Measurements from ENCODE around the gene ALDH1L2. TPM values are rescaled to one million over a fixed set of nuclear protein-coding genes. Genes with fewer than 3 reads are reported as not detected.

The ALDH1L2 gene
- total RNA-seq, result 10 to 100 TPM in 7 of 8 experiments, 1 to 10 TPM in 1; 5.0 to 28.7 (median 16.6) TPM

GRCh38 chr12:105084251-105085250, at the start of gene ALDH1L2:
Gene ALDH1L2, minus strand, starts transcription at chr12:105084458. Its CDS starts 22 bp downstream, at chr12:105084436.
- ATAC-seq (replicated peaks in 6 of 8), result peak; percentile 87 to 96 (median 92)
- H3K4me3 ChIP-seq, result peak within 1 kb of the TSS; percentile 50 to 78 (median 54)
- peak within 1 kb of the TSS; percentile 87 to 90 for H3K27ac ChIP-seq
- WGBS, 10 experiments, result 52 to 100% (median 95%) methylated on average over 1 to 9 of the region's 75 CpGs; no CpG with 5 or more reads in 3 of the 10 experiments
- peaks cover 6 to 16% of the 10 kb centered on the region in 2 donors for H3K4me1 ChIP-seq (replicated peaks in 1 of 2)
- in situ Hi-C loops (cut with MboI; ENCODE audit: low pct_unique_long_range_greater_than_20kb in 2 of 9, low sequenced_read_pairs in 9 of 9, unreplicated experiment in 9 of 9), result no loop called here

- H3K27ac ChIP-seq, result no peak overlapping the region
- no peak overlapping the region for H3K4me3 ChIP-seq
- in situ Hi-C loops (cut with MboI; ENCODE audit: low pct_unique_long_range_greater_than_20kb in 2 of 9, low sequenced_read_pairs in 9 of 9, unreplicated experiment in 9 of 9), result no loop called here
- ATAC-seq (replicated peaks in 6 of 8), result peak in 3 of 8 experiments; percentile 26 to 58 (median 34)
- WGBS, 10 experiments, result 80 to 100% (median 96%) methylated on average over 1 to 2 of the region's 2 CpGs; no CpG with 5 or more reads in 2 of the 10 experiments
- no peaks in the 10 kb centered on the region for H3K4me1 ChIP-seq (replicated peaks in 1 of 2)
These were observed 36.3 kb upstream of the ALDH1L2 start for GRCh38 chr12:105120551-105120950.

- in situ Hi-C loops (cut with MboI; ENCODE audit: low pct_unique_long_range_greater_than_20kb in 2 of 9, low sequenced_read_pairs in 9 of 9, unreplicated experiment in 9 of 9), result no loop called here
- peak in 1 of 8 experiments; percentile 95 for ATAC-seq (replicated peaks in 6 of 8)
- 8 to 100% (median 71%) methylated on average over 1 of the region's 1 CpG; no CpG with 5 or more reads in 1 of the 10 experiments for WGBS, 10 experiments
- H3K4me3 ChIP-seq, result no peak overlapping the region
- no peaks in the 10 kb centered on the region for H3K4me1 ChIP-seq (replicated peaks in 1 of 2)
- H3K27ac ChIP-seq, result no peak overlapping the region
These were observed 32.7 kb upstream of the ALDH1L2 start for GRCh38 chr12:105116969-105117368.

GRCh38 chr12:105113094-105113493, 28.8 kb upstream of the ALDH1L2 start:
- Histone ChIP-seq H3K27ac (no peak overlapping the region), H3K4me3 (no peak overlapping the region), H3K4me1 (replicated peaks in 1 of 2) (peaks cover 5 to 19% of the 10 kb centered on the region in 2 donors)
- ATAC-seq (replicated peaks in 6 of 8), result no peak
- in situ Hi-C loops (cut with MboI; ENCODE audit: low pct_unique_long_range_greater_than_20kb in 2 of 9, low sequenced_read_pairs in 9 of 9, unreplicated experiment in 9 of 9), result no loop called here
- 83 to 100% (median 99%) methylated on average over 2 to 3 of the region's 3 CpGs for WGBS, 10 experiments

GRCh38 chr12:105110851-105111250, 26.6 kb upstream of the ALDH1L2 start:
- in situ Hi-C loops (cut with MboI; ENCODE audit: low pct_unique_long_range_greater_than_20kb in 2 of 9, low sequenced_read_pairs in 9 of 9, unreplicated experiment in 9 of 9), result no loop called here
- H3K27ac ChIP-seq, result no peak overlapping the region
- ATAC-seq (replicated peaks in 6 of 8), result no peak
- H3K4me3 ChIP-seq, result no peak overlapping the region
- WGBS, 10 experiments, result 28 to 98% (median 93%) methylated on average over 2 to 4 of the region's 4 CpGs; no CpG with 5 or more reads in 1 of the 10 experiments
- peaks cover 10 to 19% of the 10 kb centered on the region in 2 donors for H3K4me1 ChIP-seq (replicated peaks in 1 of 2)

- H3K4me1 ChIP-seq (replicated peaks in 1 of 2), result peaks cover 10 to 19% of the 10 kb centered on the region in 2 donors
- peak overlapping the region in 1 of 2 donors; percentile 9 for H3K27ac ChIP-seq
- H3K4me3 ChIP-seq, result peak overlapping the region; percentile 22 to 84 (median 79)
- ATAC-seq (replicated peaks in 6 of 8), result no peak
- WGBS, 10 experiments, result 0 to 79% (median 60%) methylated on average over 1 to 13 of the region's 13 CpGs
- in situ Hi-C loops (cut with MboI; ENCODE audit: low pct_unique_long_range_greater_than_20kb in 2 of 9, low sequenced_read_pairs in 9 of 9, unreplicated experiment in 9 of 9), result no loop called here
These were observed 25.4 kb upstream of the ALDH1L2 start for GRCh38 chr12:105109465-105110212.

- Histone ChIP-seq H3K4me3 (peak within 1 kb of the TSS; percentile 71 to 84 (median 83)), H3K27ac (peak within 1 kb of the TSS; percentile 77 to 95), H3K4me1 (replicated peaks in 1 of 2) (peaks cover 10 to 19% of the 10 kb centered on the region in 2 donors)
- WGBS, 10 experiments, result 0 to 2% (median 0%) methylated on average over 1 to 30 of the region's 85 CpGs
- peak; percentile 90 to 98 (median 98) for ATAC-seq (replicated peaks in 6 of 8)
- in situ Hi-C loops (cut with MboI; ENCODE audit: low pct_unique_long_range_greater_than_20kb in 2 of 9, low sequenced_read_pairs in 9 of 9, unreplicated experiment in 9 of 9), result no loop called here
These were observed 23.5 kb upstream of the ALDH1L2 start, which contains the start of gene WASHC4 for GRCh38 chr12:105107494-105108371. Gene WASHC4, plus strand, starts transcription at chr12:105107731. Its CDS starts 70 bp downstream, at chr12:105107801.

- Histone ChIP-seq H3K4me1 (replicated peaks in 1 of 2) (peaks cover 10 to 19% of the 10 kb centered on the region in 2 donors), H3K4me3 (peak overlapping the region; percentile 71 to 84 (median 83)), H3K27ac (peak overlapping the region; percentile 68 to 95)
- peak; percentile 35 to 48 (median 40) for ATAC-seq (replicated peaks in 6 of 8)
- in situ Hi-C loops (cut with MboI; ENCODE audit: low pct_unique_long_range_greater_than_20kb in 2 of 9, low sequenced_read_pairs in 9 of 9, unreplicated experiment in 9 of 9), result no loop called here
- 0 to 7% (median 2%) methylated on average over 1 to 14 of the region's 15 CpGs; no CpG with 5 or more reads in 1 of the 10 experiments for WGBS, 10 experiments
These were observed 22.9 kb upstream of the ALDH1L2 start for GRCh38 chr12:105107171-105107493.

GRCh38 chr12:105106621-105107020, 22.4 kb upstream of the ALDH1L2 start:
- Histone ChIP-seq H3K4me1 (replicated peaks in 1 of 2) (peaks cover 10 to 19% of the 10 kb centered on the region in 2 donors), H3K4me3 (peak overlapping the region; percentile 71 to 84 (median 83)), H3K27ac (no peak overlapping the region)
- in situ Hi-C loops (cut with MboI; ENCODE audit: low pct_unique_long_range_greater_than_20kb in 2 of 9, low sequenced_read_pairs in 9 of 9, unreplicated experiment in 9 of 9), result no loop called here
- 38 to 82% (median 61%) methylated on average over 4 to 7 of the region's 7 CpGs for WGBS, 10 experiments
- no peak for ATAC-seq (replicated peaks in 6 of 8)

GRCh38 chr12:105104762-105105161, 20.5 kb upstream of the ALDH1L2 start:
- in situ Hi-C loops (cut with MboI; ENCODE audit: low pct_unique_long_range_greater_than_20kb in 2 of 9, low sequenced_read_pairs in 9 of 9, unreplicated experiment in 9 of 9), result no loop called here
- no peak for ATAC-seq (replicated peaks in 6 of 8)
- 29 to 100% (median 78%) methylated on average over 1 of the region's 1 CpG; no CpG with 5 or more reads in 3 of the 10 experiments for WGBS, 10 experiments
- peaks cover 8 to 9% of the 10 kb centered on the region in 2 donors for H3K4me1 ChIP-seq (replicated peaks in 1 of 2)
- no peak overlapping the region for H3K4me3 ChIP-seq
- no peak overlapping the region for H3K27ac ChIP-seq

GRCh38 chr12:105102673-105103072, 18.4 kb upstream of the ALDH1L2 start:
- Histone ChIP-seq H3K4me1 (replicated peaks in 1 of 2) (peaks cover 0 to 5% of the 10 kb centered on the region in 2 donors), H3K27ac (no peak overlapping the region), H3K4me3 (no peak overlapping the region)
- in situ Hi-C loops (cut with MboI; ENCODE audit: low pct_unique_long_range_greater_than_20kb in 2 of 9, low sequenced_read_pairs in 9 of 9, unreplicated experiment in 9 of 9), result no loop called here
- no peak for ATAC-seq (replicated peaks in 6 of 8)

GRCh38 chr12:105100998-105101397, 16.7 kb upstream of the ALDH1L2 start:
- H3K4me3 ChIP-seq, result no peak overlapping the region
- H3K4me1 ChIP-seq (replicated peaks in 1 of 2), result no peaks in the 10 kb centered on the region
- peak in 3 of 8 experiments; percentile 55 to 72 (median 70) for ATAC-seq (replicated peaks in 6 of 8)
- in situ Hi-C loops (cut with MboI; ENCODE audit: low pct_unique_long_range_greater_than_20kb in 2 of 9, low sequenced_read_pairs in 9 of 9, unreplicated experiment in 9 of 9), result no loop called here
- H3K27ac ChIP-seq, result no peak overlapping the region
